Hepatocyte (in vitro differentiated cells): ENCODE results near the gene GCDH.

Experiments used
- EZH2 ChIP-seq: fragments of 200-600 bp; sonication (generic); IDR thresholded peaks from 2 replicates; pipeline ENCODE4 v1.6.1; 2016; ENCODE audit warnings: antibody characterized with exemption, mild to moderate bottlenecking, borderline replicate concordance
- EZH2phosphoT487 ChIP-seq: fragments of 200-600 bp; sonication (generic); IDR thresholded peaks from one replicate; pipeline ENCODE4 v1.6.1; 2018; ENCODE audit warnings: antibody characterized with exemption, mild to moderate bottlenecking, low read depth, moderate library complexity; ENCODE audit not compliant: unreplicated experiment, severe bottlenecking
- TF ChIP-seq, protein P1 (sequence below): fragments of 200-600 bp; sonication (generic); IDR thresholded peaks from 2 replicates; pipeline ENCODE4 v1.5.1; 2016; ENCODE audit warnings: antibody characterized with exemption, mild to moderate bottlenecking; ENCODE audit not compliant: poor library complexity

- TF ChIP-seq, protein P1, sequence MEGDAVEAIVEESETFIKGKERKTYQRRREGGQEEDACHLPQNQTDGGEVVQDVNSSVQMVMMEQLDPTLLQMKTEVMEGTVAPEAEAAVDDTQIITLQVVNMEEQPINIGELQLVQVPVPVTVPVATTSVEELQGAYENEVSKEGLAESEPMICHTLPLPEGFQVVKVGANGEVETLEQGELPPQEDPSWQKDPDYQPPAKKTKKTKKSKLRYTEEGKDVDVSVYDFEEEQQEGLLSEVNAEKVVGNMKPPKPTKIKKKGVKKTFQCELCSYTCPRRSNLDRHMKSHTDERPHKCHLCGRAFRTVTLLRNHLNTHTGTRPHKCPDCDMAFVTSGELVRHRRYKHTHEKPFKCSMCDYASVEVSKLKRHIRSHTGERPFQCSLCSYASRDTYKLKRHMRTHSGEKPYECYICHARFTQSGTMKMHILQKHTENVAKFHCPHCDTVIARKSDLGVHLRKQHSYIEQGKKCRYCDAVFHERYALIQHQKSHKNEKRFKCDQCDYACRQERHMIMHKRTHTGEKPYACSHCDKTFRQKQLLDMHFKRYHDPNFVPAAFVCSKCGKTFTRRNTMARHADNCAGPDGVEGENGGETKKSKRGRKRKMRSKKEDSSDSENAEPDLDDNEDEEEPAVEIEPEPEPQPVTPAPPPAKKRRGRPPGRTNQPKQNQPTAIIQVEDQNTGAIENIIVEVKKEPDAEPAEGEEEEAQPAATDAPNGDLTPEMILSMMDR, result no peak
- TF ChIP-seq EZH2 (no peak), EZH2phosphoT487 (no peak)
Measured at GRCh38 chr19:12946731-12947496, 56.0 kb downstream of the GCDH start.
